Activated B cell treated with CpG ODN at 0.5 μM for 24 hours (primary cell): Measurements from ENCODE around the gene HMX3. TPM values are rescaled to one million over a fixed set of nuclear protein-coding genes. Genes with fewer than 3 reads are reported as not detected.
A peak's percentile ranks its signal among the peaks of the same experiment; 100 is the strongest.

Source experiments
- ATAC-seq: fragments of 200-7000 bp; cut with Tn5 transposase; one replicate; pipeline ENCODE4 v1.10.0; 2021; ENCODE audit warnings: low read depth, mild to moderate bottlenecking, moderate library complexity
- CTCF ChIA-PET: fragments of 350-600 bp; sonication (Branson Sonifier 250); formaldehyde crosslinking; loops from one replicate; lab custom pipeline; 2021; ENCODE audit warnings: antibody characterized with exemption; lab: Charles Lee
- POLR2A ChIA-PET: fragments of 350-600 bp; sonication (Branson Sonifier 250); formaldehyde crosslinking; loops from one replicate; lab custom pipeline; 2021; ENCODE audit warnings: antibody characterized with exemption; lab: Charles Lee
- DNase-seq: peaks from one replicate; pipeline ENCODE4 v3.0.0; 2022
- H3K27ac Mint-ChIP-seq: one replicate; pipeline ENCODE4 v1.8.0; 2020; ENCODE audit warnings: mixed read lengths
- H3K27me3 Mint-ChIP-seq: one replicate; pipeline ENCODE4 v1.8.0; 2021; ENCODE audit warnings: mixed read lengths
- H3K36me3 Mint-ChIP-seq: one replicate; pipeline ENCODE4 v1.8.0; 2021; ENCODE audit warnings: low read depth, mixed read lengths
- H3K4me1 Mint-ChIP-seq: one replicate; pipeline ENCODE4 v1.8.0; 2021; ENCODE audit warnings: mixed read lengths
- H3K4me3 Mint-ChIP-seq: one replicate; pipeline ENCODE4 v1.8.0; 2020; ENCODE audit warnings: mild to moderate bottlenecking, mixed read lengths
- H3K9me3 Mint-ChIP-seq: one replicate; pipeline ENCODE4 v1.8.0; 2020; ENCODE audit warnings: mixed read lengths
- intact Hi-C: fragments of 100-400 bp; cut with micrococcal nuclease; formaldehyde crosslinking; loops from one replicate; pipeline ENCODE4 v1.15.1; 2024
- total RNA-seq: library from RNA; stranded (reverse); gene quantifications from 2 replicates; pipeline ENCODE4 v1.2.3, GENCODE V29; 2022
- TF ChIP-seq, protein P1 (sequence below): fragments of 200-600 bp; IDR thresholded peaks from one replicate; pipeline ENCODE4 v1.8.0; 2022; ENCODE audit warnings: antibody characterized with exemption, mild to moderate bottlenecking

HMX3 gene
- total RNA-seq, result not detected in 2 replicates

DNA sequence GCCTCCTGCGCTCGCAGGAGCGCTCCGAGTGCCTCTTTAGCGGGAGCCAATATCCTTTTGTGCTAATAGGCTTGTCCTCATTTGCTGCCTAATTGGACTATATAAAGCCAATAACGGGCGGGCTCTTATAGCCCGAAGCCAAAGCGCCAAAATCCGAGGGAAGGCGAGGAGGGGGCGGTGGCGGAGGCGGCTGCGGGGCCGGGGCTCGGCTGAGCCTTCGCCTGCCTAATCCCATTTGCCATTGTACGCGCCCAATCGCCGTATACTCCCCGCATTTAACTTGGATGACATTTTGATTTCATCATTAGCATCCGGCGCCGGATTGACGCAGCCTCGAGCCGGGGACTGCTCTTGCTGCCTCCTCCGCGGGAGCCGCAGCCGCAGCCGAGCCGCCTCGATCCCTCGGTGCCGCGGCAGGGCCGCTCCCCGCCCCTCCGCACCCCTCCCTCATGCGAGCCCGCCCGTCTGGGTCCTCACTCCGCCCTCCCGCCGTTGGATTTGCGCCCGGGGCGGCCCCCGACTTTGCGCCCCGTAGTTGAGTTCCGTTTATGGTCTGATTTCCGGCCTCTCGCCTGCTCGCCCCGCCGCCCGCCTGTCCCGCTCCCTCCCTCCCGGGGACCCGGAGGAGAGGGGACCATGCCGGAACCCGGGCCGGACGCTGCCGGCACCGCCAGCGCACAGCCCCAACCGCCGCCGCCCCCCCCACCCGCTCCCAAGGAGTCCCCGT lies at the start of gene HMX3:
TSS of gene HMX3 (plus strand) at position 556 of the 727 bp plus-strand sequence. CDS start at position 637, 81 bp downstream.
- Mint-ChIP-seq H3K4me3 (peak within 1 kb of the TSS; percentile 74), H3K36me3 (peaks cover 1% of the 10 kb centered on the region), H3K9me3 (no peaks in the 10 kb centered on the region), H3K27ac (peak within 1 kb of the TSS; percentile 73), H3K27me3 (peaks cover 63% of the 10 kb centered on the region), H3K4me1 (peaks cover 36% of the 10 kb centered on the region)
- ATAC-seq (peak; percentile 25), DNase-seq (peak; percentile 45)
- ChIA-PET POLR2A (no interaction called here), CTCF (no interaction called here)
- intact Hi-C loops, result no loop called here
- TF ChIP-seq, protein P1, sequence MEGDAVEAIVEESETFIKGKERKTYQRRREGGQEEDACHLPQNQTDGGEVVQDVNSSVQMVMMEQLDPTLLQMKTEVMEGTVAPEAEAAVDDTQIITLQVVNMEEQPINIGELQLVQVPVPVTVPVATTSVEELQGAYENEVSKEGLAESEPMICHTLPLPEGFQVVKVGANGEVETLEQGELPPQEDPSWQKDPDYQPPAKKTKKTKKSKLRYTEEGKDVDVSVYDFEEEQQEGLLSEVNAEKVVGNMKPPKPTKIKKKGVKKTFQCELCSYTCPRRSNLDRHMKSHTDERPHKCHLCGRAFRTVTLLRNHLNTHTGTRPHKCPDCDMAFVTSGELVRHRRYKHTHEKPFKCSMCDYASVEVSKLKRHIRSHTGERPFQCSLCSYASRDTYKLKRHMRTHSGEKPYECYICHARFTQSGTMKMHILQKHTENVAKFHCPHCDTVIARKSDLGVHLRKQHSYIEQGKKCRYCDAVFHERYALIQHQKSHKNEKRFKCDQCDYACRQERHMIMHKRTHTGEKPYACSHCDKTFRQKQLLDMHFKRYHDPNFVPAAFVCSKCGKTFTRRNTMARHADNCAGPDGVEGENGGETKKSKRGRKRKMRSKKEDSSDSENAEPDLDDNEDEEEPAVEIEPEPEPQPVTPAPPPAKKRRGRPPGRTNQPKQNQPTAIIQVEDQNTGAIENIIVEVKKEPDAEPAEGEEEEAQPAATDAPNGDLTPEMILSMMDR, result no peak

DNA sequence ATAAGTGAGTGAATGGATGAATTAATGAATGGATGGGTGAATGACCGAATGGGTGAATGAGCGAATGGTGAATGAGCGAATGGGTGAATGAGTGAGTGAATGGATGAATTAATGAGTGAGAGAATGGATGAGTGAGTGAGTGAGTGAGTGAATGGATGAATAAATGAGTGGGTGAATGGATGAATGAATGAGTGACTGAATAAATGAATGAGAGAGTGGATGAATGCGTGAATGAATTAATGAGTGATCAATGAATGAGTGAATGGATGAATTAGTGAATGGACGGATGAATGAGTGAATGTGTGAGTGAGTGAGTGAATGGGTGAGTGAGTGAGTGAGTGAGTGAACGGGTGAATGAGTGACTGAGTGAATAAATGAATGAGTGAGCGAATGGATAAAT lies 49.5 kb upstream of the HMX3 start:
- no peak for ATAC-seq
- CTCF ChIA-PET, result no interaction called here
- no peaks in the 10 kb centered on the region for H3K9me3 Mint-ChIP-seq

DNA sequence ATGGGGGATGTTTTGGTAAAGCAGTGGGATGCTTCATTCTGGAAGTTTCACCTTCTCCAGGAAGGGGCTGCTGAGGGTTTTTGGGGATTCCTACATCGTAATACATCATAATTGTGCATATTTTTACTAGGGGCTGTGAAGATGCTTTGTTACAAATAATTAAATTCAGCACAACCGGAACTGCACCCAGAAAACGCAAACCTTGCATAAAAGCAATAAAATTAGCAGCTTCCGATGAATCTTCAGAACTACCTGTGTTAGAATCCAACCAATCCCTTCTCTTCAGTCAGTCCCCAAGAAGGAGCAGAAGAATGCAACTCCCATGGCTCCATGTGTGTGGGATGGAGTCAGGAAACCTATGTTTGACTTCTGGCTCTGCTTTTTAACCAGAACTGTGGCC lies 48.4 kb upstream of the HMX3 start:
- Mint-ChIP-seq H3K27ac (no peak overlapping the region), H3K4me1 (peaks cover 2% of the 10 kb centered on the region), H3K27me3 (peaks cover under 1% of the 10 kb centered on the region), H3K4me3 (no peak overlapping the region), H3K9me3 (no peaks in the 10 kb centered on the region), H3K36me3 (no peaks in the 10 kb centered on the region)
- no peak for ATAC-seq
- DNase-seq, result no peak
- ChIA-PET CTCF (no interaction called here), POLR2A (no interaction called here)
- TF ChIP-seq, protein P1, result no peak
- intact Hi-C loops, result no loop called here

More for the DNA sequence above, 49.5 kb upstream of the HMX3 start:
- POLR2A ChIA-PET, result no interaction called here
- intact Hi-C loops, result no loop called here
- Mint-ChIP-seq H3K36me3 (no peaks in the 10 kb centered on the region), H3K4me3 (no peak overlapping the region), H3K27ac (no peak overlapping the region), H3K27me3 (no peaks in the 10 kb centered on the region), H3K4me1 (peaks cover 2% of the 10 kb centered on the region)
- DNase-seq, result no peak
- TF ChIP-seq, protein P1, result no peak

DNA sequence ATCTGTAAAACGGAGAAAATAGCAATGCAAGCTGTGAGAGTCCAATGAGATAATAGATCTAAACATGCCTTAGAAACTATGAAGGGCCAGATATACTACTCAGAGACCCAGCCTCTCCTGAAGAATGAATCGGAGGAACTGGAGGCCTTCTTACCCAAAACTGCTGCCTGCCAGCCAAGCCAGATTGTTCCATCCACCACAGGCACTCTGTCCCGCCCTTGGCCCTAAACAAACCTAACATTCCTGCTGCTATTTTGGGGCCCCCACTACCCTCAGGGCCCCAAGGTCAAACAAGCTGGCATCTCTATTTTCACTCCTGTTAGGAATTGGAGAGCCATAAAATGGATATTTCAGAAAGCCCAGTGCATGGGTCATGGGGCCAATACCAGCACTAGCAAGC lies 48.0 kb upstream of the HMX3 start:
- no peaks in the 10 kb centered on the region for H3K36me3 Mint-ChIP-seq
- H3K9me3 Mint-ChIP-seq, result no peaks in the 10 kb centered on the region
- ATAC-seq (no peak), DNase-seq (no peak)
- intact Hi-C loops, result no loop called here
- CTCF ChIA-PET, result no interaction called here
- TF ChIP-seq, protein P1, result no peak
- no peak overlapping the region for H3K4me3 Mint-ChIP-seq
- peaks cover 3% of the 10 kb centered on the region for H3K27me3 Mint-ChIP-seq
- peaks cover 2% of the 10 kb centered on the region for H3K4me1 Mint-ChIP-seq
- POLR2A ChIA-PET, result no interaction called here
- no peak overlapping the region for H3K27ac Mint-ChIP-seq

DNA sequence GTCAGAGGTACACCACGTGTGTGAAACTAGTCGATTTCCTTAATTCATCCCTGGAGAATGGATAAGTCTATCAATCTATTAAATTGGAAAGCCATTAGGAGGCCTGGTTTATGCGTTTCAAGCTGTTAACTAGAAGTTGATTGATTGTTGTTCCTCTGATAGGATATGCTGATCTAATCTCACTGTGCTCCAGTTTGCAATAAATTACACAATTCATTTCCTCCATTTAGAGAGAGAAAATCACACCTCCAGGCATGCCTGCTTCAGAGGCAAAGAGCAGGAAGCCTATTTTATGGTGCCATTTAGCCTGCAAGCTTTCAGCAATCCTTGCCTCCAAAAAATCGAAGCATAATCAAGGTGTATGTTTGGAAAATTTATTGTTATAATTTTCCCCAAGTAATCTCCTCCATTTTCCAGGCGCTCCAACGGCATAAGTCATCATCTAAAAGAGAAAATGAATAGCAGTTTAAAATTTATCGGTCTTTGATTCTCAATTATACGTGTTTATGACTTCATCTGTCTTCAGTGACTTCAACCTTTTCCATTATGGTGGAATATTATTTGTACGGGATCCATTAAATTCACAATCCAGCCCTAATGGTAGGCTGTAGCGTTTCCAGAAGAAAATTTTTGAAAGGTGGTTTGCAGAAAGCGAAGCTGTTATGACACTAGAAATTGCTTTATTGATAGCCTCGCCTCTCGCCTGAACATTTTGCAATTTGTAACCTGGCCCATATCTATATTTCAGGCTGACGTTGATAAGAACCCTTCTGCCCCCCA lies 42.9 kb upstream of the HMX3 start:
- intact Hi-C loops, result no loop called here
- TF ChIP-seq, protein P1, result no peak
- Mint-ChIP-seq H3K9me3 (no peaks in the 10 kb centered on the region), H3K4me3 (no peak overlapping the region), H3K27me3 (peaks cover 17% of the 10 kb centered on the region), H3K27ac (no peak overlapping the region), H3K36me3 (no peaks in the 10 kb centered on the region), H3K4me1 (peaks cover 2% of the 10 kb centered on the region)
- CTCF ChIA-PET, result no interaction called here
- ATAC-seq (no peak), DNase-seq (no peak)
- POLR2A ChIA-PET, result no interaction called here
